GM13977 (cell line): ENCODE results near the gene LGALS13.

ENCODE experiments used
- DNase-seq: peaks from one replicate; pipeline ENCODE4 v3.0.0; 2012; ENCODE audit warnings: low spot score
- CTCF ChIP-seq: IDR thresholded peaks from 2 replicates; pipeline ENCODE4 v1.5.1; 2012; ENCODE audit warnings: mild to moderate bottlenecking, control low read depth; ENCODE audit not compliant: insufficient read depth; ENCODE audit errors: extremely low read depth, missing control alignments
- in situ Hi-C: fragments of 300-500 bp; cut with MboI; formaldehyde crosslinking; loops from one replicate; pipeline ENCODE4 v1.12.0; 2022; ENCODE audit warnings: low sequenced_read_pairs, low pct_unique_long_range_greater_than_20kb, mixed read lengths, inconsistent platforms; ENCODE audit not compliant: unreplicated experiment

The LGALS13 gene, protein sequence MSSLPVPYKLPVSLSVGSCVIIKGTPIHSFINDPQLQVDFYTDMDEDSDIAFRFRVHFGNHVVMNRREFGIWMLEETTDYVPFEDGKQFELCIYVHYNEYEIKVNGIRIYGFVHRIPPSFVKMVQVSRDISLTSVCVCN

GRCh38 chr19:39602224-39602623, at the start of gene LGALS13:
Gene LGALS13 (plus strand): TSS chr19:39602524. CDS start chr19:39602569, 45 bp downstream.
- DNase-seq, result no peak
- in situ Hi-C loops, result no loop called here
- TF ChIP-seq CTCF, result no peak

- no peak for DNase-seq
- in situ Hi-C loops, result no loop called here
- TF ChIP-seq CTCF, result no peak
Measured at GRCh38 chr19:39553082-39553652, 49.2 kb upstream of the LGALS13 start.

GRCh38 chr19:39554701-39555311, 47.5 kb upstream of the LGALS13 start:
- TF ChIP-seq CTCF, result no peak
- no peak for DNase-seq
- in situ Hi-C loops, result no loop called here

DNA sequence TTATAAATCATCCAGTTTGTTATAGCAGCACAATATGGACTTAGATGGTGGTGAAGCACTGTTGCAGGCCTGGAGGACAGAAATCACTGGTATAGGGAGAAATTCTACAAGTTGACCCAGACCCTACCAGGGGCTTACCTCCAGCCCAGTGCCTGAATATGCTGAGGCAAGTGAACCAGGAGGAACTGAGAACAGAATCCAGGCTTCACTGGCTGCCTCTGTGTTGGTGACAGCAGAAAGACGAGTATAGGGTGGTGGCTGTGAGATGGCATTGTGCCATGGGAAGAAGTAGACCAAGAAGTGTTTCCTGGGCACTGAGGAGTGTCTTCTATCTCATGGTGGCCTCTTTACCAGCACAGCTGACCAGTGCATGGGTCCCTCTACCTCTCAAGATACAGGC, 46.4 kb upstream of the LGALS13 start:
- TF ChIP-seq CTCF, result no peak
- in situ Hi-C loops, result no loop called here
- DNase-seq, result no peak

DNA sequence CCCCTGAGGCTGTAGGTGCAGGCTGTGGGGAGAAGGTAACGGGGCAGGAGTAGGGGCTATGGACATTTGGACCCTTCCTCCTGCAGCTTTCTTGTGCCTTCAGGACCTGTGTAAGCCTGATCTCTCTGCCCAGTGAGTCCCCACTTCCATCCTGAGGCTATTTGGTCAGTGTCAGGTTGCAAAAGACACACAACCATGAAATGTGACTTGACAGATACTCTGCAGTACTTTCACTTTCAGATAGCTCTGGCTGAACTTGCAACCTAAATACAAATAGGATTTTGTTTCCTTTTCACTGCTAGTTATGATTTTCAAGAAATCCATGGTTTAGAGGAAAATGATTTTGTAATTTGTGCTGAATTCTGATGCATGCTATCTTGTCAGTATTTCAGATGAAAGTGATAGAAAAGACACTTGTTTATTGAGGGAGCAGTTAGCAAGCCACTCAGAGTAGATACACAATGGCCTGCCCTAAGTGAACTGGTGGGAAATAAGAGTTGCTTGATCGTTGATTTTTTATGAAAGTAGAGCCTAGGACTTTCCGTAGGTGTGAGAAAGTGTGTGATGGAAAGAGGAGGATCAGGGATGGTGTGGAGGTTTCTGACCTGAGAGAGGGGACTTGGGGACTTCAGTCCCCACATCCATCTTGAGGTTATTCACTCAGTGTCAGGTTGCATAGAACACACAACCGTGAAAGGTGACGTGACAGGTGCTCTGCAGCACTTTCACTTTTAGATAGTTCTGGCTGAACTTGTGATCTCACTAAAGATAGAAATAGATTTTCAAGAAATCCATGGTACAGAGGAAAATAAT, 44.3 kb upstream of the LGALS13 start:
- TF ChIP-seq CTCF, result no peak
- in situ Hi-C loops, result no loop called here
- no peak for DNase-seq

- DNase-seq, result no peak
- TF ChIP-seq CTCF, result no peak
- in situ Hi-C loops, result no loop called here
Measured at GRCh38 chr19:39558624-39559117, 43.7 kb upstream of the LGALS13 start.
